Right kidney (tissue), 1 donor: ENCODE measurements around the gene LRRC3C.
"Not testable (repeated sequence)": the region's sequence is repeated elsewhere in the genome, so short reads cannot be mapped to it uniquely, and the experiment has no call there.

ENCODE experiments used
- DNase-seq: peaks from one replicate; pipeline ENCODE4 v3.0.0-alpha.2; 2016

The LRRC3C gene

DNA sequence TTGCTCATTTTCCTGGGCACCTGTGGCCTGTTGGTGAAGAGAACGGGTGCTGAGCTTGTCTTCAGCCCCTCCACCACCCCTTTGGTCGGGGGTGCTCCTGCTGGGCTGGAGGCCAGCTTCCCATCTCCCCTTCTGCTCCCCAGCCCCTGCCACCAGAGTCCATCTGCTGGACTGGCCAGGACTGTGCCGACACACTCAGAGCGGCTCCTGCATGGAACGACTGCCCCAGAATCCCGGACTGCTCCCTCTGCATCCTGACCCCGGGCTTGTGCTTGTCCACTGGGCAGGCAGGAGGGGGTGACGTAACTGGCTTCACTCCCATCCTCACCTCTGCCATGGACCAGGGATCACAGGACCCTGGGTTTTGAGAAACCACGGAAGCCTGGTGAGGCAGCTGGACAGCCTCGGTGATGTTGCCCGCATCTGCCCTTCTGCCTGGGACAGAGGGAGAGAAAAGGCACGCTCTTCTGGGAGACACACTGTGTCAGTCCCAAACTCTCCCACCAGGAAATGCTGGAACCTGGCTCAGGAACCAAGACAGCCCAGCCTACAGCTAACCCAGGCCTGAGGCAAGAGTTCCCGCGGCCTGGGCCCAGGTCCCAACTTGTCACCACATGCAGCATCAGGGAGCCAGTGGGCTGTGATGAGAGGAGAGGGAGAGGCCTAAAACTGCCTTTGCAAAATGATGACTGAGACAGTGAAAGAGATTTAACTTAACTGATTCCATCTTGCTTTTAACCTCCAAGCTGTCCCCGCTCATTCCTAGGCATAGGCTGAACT, 19.2 kb downstream of the LRRC3C start:
- DNase-seq, result no peak

- DNase-seq, result not testable (repeated sequence)
Observed at GRCh38 chr17:39948489-39948828, 20.9 kb downstream of the LRRC3C start.

DNA sequence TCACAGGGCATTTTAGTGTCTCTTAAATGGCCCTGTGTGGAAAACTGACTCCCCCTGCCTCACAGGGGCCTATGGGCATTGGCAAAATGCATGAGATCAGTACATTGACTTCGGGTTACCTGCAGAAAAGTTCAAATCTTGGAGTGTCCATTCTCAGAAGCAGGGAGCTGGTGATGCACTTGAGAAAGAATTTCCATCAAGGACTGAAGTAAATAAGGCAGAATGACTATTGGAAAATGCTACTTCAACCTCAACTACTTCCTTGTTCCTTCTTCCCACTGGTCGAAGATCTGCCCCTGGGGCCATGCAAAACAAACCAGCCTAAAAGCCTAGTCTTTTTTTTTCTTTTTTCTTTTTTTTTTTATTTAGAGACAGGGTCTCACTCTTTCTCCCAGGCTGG, 21.5 kb downstream of the LRRC3C start:
- no peak for DNase-seq

DNA sequence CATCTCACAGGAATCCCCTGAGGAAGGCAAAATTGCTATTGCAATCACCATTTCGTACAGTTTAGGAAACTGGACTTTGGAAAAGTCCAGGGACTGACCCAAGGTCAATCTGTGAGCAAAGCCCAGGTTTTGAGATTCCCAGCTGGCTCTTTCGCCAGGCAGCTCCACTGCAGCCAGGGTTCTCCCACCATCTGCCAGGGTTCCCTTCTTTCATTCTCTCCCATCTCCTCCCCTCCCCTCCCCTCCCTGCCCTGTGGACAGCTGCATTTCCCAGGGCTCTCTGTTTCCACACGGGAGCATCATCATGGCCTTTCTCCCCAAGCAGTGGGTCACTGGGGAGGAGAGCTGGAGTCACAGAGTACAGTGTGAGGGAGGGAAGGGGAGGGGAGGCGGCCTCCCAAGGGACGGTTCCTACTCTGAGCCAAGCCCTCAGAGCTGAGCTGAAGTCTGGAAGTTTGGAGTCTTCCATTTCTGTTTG, 23.4 kb downstream of the LRRC3C start:
- DNase-seq, result no peak

DNA sequence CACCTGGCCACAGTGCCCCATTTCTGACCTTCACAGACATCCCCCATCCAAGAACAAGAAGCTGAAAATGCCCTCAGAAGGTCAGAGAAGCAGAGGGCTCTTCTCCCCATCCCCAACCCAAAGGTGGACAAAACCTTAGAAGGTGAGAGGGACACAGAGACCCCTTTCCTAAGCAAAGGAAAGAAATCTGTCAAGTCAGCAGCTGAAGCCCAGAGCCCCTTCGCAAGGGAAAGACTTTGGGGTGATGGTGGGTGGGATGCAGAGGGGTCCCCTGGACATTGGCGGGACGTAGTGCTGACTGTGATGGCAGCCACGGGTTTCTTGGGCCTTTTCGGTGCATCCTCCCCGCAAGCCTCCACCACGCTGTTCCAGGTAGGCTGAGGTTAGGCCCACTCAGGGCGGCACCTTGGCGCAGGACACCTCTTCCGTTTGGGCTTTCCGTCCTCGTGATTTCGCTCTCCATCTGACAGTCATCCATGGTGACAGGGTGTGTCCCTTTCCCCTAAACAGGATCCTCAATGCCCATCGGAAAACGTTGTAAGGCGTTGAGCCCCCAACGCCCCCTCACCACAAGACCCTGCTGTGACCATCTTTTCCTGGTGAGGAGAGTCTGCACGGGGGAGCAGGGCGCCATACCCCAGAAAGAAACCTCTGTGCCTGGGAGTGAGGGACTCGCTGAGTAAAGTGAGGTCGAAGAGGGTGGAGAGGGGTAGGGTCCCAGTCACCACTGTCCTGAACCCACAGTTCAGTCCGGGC, 24.6 kb downstream of the LRRC3C start:
- DNase-seq, result no peak

- DNase-seq, result peak; percentile 68
Observed at GRCh38 chr17:39952680-39953470, 25.3 kb downstream of the LRRC3C start.

DNA sequence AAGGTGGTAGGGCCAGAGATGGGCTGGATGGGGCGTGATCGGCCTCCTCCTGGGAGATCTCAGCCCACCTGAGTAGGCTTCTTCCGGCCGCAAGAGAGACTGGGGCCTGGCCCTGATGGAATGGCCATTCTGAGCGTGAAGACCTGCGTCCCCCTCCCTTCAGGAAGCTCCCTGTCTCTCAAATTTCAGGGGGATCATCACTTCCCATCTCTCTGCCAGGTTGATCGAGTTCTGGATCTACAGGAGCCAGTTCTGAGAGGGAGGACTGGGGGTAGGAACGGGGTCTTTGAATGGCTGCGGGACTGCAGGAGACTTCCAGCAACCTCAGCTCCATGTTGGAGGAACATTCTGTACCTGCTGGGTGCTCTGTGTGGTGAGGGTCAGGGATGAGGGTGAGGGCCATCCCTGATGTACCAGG, 25.9 kb downstream of the LRRC3C start:
- DNase-seq, result no peak

DNA sequence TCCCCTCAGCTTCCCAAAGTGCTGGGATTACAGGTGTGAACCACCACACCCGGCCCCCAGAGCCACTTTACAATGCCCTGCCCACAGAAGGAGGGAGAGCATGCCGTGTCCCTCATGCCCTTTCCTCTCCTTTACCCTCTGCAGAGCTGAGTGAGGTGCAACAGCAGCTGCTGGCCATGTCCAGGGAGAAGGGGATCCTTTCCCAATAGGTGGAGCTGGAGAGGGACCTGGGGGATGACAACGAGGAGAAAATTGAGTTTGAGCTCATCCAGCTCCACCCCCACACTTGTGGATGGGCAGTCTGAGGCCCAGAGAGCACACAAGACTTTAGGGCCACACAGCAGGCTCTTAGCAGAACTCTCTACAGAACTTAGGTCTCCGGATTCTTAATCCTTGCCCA, 27.3 kb downstream of the LRRC3C start:
- no peak for DNase-seq

DNA sequence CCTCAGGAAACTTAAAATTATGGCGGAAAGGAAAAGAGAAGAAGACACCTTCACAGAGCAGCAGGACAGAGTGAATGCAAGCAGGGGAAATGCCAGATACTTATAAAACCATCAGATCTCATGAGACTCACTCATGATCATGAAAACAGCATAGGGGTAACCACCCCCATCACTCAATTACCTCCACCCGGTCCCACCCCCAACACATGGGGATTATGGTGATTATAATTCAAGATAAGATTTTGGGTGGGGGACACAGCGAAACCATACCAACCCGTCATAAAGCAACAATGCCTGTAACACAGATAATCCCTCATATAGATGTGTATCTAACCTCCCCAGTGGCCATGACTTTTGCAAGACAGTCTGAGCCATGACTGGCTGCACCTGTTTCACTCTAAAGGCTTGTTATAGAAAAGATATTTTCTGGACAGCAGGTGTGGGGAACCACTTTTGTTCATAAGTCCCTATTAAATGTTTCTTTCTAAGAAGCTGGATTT, 28.2 kb downstream of the LRRC3C start:
- no peak for DNase-seq

- no peak for DNase-seq
Observed at GRCh38 chr17:39960524-39961041, 33.1 kb downstream of the LRRC3C start.

GRCh38 chr17:39962642-39963220, 35.2 kb downstream of the LRRC3C start, which contains the start of gene GSDMA:
TSS of gene GSDMA (plus strand) at chr17:39963004. CDS start at chr17:39965688, 2,684 bp downstream.
- DNase-seq, result no peak

DNA sequence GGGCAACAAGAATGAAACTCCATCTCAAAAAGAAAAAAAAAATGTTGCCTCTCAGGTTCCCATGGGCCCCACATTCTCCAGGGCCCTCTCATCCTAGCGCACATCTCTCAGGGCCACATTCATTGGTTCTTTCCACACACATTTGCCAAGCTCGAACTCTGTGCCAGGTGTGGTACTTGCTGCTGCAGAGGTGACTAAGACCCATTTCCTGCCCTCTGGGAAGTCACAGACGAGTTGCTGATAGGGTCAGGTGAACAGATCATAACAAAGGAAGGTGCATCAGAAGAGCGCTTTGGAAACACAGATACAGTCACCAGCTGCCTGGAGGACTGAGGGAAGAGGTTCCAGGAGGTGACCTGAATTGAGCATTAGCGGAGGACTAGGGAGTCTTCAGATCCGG, 36.3 kb downstream of the LRRC3C start:
- no peak for DNase-seq

- DNase-seq, result no peak
Observed at GRCh38 chr17:39965017-39965699, 37.6 kb downstream of the LRRC3C start.

DNA sequence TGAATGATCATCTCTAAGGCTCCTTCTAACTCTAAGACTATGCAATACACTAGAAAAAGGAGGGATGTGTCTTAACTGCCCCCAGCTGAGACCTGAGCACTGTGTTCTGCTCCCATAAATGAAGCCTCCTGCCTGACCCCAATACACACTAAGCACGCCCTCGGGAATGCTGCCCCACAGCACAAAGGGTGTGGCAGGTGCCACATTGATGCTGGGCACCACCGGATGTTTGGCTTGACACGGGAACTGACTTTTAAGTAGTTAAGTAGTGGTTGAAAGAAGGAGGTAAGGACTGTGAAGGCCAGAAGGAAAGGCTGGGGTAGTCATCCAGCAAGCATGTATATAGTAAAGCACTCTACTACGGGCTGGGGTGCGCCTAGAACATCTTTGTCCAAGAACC, 39.2 kb downstream of the LRRC3C start:
- DNase-seq, result no peak

- no peak for DNase-seq
Observed at GRCh38 chr17:39968761-39969160, 41.2 kb downstream of the LRRC3C start.

GRCh38 chr17:39969375-39969774, 41.8 kb downstream of the LRRC3C start:
- DNase-seq, result no peak

DNA sequence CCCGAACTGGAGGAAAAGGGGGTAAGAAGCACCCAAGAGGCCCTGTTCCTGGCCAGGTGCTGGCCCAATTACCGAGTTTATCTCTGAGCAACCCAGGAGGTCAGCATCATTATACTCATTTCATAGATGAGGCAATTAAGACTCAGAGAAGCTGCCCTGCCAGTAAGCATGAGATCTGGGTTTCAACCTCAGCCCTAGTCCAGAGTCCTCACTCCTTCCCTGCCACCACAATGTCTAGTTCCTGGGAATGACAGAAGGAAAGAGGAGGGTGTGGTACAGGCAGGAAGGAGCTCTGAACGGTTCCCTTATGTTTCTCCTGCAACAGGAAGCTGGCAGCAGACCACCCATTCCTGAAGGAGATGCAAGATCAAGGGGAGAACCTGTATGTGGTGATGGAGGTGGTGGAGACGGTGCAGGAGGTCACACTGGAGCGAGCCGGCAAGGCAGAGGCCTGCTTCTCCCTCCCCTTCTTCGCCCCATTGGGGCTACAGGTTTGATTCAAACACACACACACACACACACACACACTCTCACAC, 42.7 kb downstream of the LRRC3C start:
- no peak for DNase-seq

DNA sequence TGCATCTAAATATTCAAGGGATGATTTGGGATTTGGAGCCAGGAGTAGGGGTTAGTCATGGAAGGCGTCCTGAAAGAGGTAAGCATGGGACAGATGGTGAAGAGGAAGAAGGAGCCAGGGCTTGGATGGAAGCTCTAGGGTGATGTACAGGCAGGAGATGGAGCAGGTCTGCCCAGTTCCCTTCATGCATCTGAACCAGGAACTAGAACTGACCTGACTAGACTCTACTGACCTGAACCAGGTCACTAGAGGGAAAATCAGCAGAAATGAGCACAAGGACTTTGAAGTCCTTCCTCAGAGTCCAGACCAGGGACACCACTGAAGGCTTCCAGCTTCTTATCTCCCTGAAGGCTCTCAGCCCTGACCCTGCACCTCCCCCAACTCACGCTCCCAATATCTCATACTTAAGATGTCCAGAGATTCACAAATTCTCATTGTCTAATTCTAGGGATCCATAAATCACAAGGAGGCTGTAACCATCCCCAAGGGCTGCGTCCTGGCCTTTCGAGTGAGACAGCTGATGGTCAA, 43.6 kb downstream of the LRRC3C start:
- no peak for DNase-seq

GRCh38 chr17:39972271-39972670, 44.7 kb downstream of the LRRC3C start:
- DNase-seq, result no peak

GRCh38 chr17:39973496-39973895, 46.0 kb downstream of the LRRC3C start:
- no peak for DNase-seq

DNA sequence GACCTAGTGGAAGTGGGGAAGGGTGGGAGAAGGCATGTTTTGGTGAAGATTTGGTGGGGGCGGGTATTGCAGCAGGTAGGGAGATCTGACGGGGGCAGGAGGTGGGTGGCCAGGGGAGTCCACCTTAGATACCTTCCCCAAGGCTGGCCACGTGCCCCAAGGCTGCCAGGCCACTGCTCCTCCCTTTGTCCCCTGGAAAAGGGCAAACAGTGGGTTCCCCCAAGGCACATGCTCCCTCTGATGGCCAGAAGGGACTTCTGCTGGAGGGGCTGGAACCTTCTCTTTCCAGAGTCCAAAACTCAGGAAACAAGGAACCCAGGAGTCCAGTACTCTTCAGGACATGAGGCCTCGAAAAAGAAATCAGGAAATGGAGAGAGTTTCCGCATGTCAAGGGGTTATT, 46.9 kb downstream of the LRRC3C start:
- DNase-seq, result no peak
